H1 (cell line): ENCODE data around the gene NARS2. TPM values are rescaled to one million over a fixed set of nuclear protein-coding genes. Genes with fewer than 3 reads are reported as not detected.

Experiments used
- ATF2 ChIP-seq: IDR thresholded peaks from 2 replicates; pipeline ENCODE4 v1.6.1; 2012; ENCODE audit warnings: low read length, inconsistent platforms
- BACH1 ChIP-seq: IDR thresholded peaks from 2 replicates; pipeline ENCODE4 v1.6.1; 2012; ENCODE audit warnings: low read length, improper control_type of control experiment
- CHD2 ChIP-seq: IDR thresholded peaks from 2 replicates; pipeline ENCODE4 v1.6.1; 2012; ENCODE audit warnings: low read length, improper control_type of control experiment
- E2F6 ChIP-seq: IDR thresholded peaks from 2 replicates; pipeline ENCODE4 v1.6.1; 2012; ENCODE audit warnings: inconsistent platforms
- EP300 ChIP-seq, 2 experiments: IDR thresholded peaks; 1 replicate in 1 of 2; 2 replicates in 1 of 2; pipeline ENCODE4 v1.6.1; 2011 to 2012; ENCODE audit warnings: low read depth in 2 of 2, low read length in 2 of 2, mild to moderate bottlenecking in 2 of 2, borderline replicate concordance in 1 of 2, inconsistent platforms in 1 of 2, moderate library complexity in 1 of 2
- EZH2 ChIP-seq: fragments of 200-600 bp; sonication (generic); IDR thresholded peaks from 2 replicates; pipeline ENCODE4 v1.7.1; 2012; ENCODE audit warnings: low read depth, mild to moderate bottlenecking, moderate library complexity, low read length, inconsistent platforms; ENCODE audit not compliant: severe bottlenecking
- FOSL1 ChIP-seq: IDR thresholded peaks from 2 replicates; pipeline ENCODE4 v1.6.1; 2011; ENCODE audit warnings: mild to moderate bottlenecking, low read depth, low read length, moderate library complexity; ENCODE audit not compliant: insufficient read depth
- GTF2F1 ChIP-seq: IDR thresholded peaks from 2 replicates; pipeline ENCODE4 v1.6.1; 2012; ENCODE audit warnings: low read depth, low read length, improper control_type of control experiment, borderline replicate concordance
- HDAC6 ChIP-seq: IDR thresholded peaks from one replicate; pipeline ENCODE4 v1.7.1; 2012; ENCODE audit warnings: low read depth, mild to moderate bottlenecking, inconsistent platforms, low read length, moderate library complexity
- JUN ChIP-seq: IDR thresholded peaks from 2 replicates; pipeline ENCODE4 v1.6.1; 2011; ENCODE audit warnings: low read depth, mild to moderate bottlenecking, improper control_type of control experiment, low read length
- JUND ChIP-seq: IDR thresholded peaks from 2 replicates; pipeline ENCODE4 v1.6.1; 2011; ENCODE audit warnings: mild to moderate bottlenecking, improper control_type of control experiment, low read length
- KDM1A ChIP-seq: fragments of 200-600, 300-600 bp; sonication (generic); IDR thresholded peaks from 2 replicates; pipeline ENCODE4 v1.7.1; 2016; ENCODE audit warnings: mild to moderate bottlenecking, low read length, borderline replicate concordance
- KDM5A ChIP-seq: fragments of 200-600 bp; IDR thresholded peaks from 2 replicates; pipeline ENCODE4 v1.7.1; 2012; ENCODE audit warnings: mild to moderate bottlenecking, low read length, inconsistent platforms, mixed read lengths
- NANOG ChIP-seq: IDR thresholded peaks from 2 replicates; pipeline ENCODE4 v1.6.1; 2011; ENCODE audit warnings: low read length, low read depth, mild to moderate bottlenecking, inconsistent platforms; ENCODE audit not compliant: insufficient read depth, poor library complexity, severe bottlenecking
- NRF1 ChIP-seq: IDR thresholded peaks from 2 replicates; pipeline ENCODE4 v1.6.1; 2011; ENCODE audit warnings: mild to moderate bottlenecking, low read depth, low read length, improper control_type of control experiment
- PHF8 ChIP-seq: fragments of 200-600 bp; sonication (generic); conservative IDR thresholded peaks from 2 replicates; pipeline ENCODE4 v1.7.1; 2012; ENCODE audit warnings: low read depth, mild to moderate bottlenecking, inconsistent platforms, low read length, moderate library complexity
- POLR2A ChIP-seq, 2 experiments: IDR thresholded peaks; 1 replicate in 1 of 2; 2 replicates in 1 of 2; pipeline ENCODE4 v1.6.1; 2011; ENCODE audit warnings: low read depth in 2 of 2, low read length in 2 of 2, mild to moderate bottlenecking in 2 of 2; ENCODE audit errors: control extremely low read depth in 1 of 2
- POLR2AphosphoS5 ChIP-seq: IDR thresholded peaks from 2 replicates; pipeline ENCODE4 v1.6.1; 2011; ENCODE audit warnings: low read depth, low read length
- RXRA ChIP-seq: IDR thresholded peaks from 2 replicates; pipeline ENCODE4 v1.6.1; 2011; ENCODE audit warnings: low read depth, mild to moderate bottlenecking, low read length, moderate library complexity; ENCODE audit not compliant: insufficient read depth
- SIRT6 ChIP-seq: IDR thresholded peaks from one replicate; pipeline ENCODE4 v1.7.1; 2012; ENCODE audit warnings: low read length, inconsistent platforms
- SP1 ChIP-seq: IDR thresholded peaks from 2 replicates; pipeline ENCODE4 v1.6.1; 2011; ENCODE audit warnings: low read depth, low read length
- SP2 ChIP-seq: IDR thresholded peaks from 2 replicates; pipeline ENCODE4 v1.6.1; 2012; ENCODE audit warnings: mild to moderate bottlenecking, low read length, inconsistent platforms
- TEAD4 ChIP-seq: IDR thresholded peaks from 2 replicates; pipeline ENCODE4 v1.6.1; 2012; ENCODE audit warnings: low read depth, low read length, inconsistent platforms, mixed read lengths
- polyA plus RNA-seq, 7 experiments: library from polyadenylated mRNA; depleted of rRNA in 3 of 7; stranded (reverse) in 5 of 7; unstranded in 2 of 7; fragments of >200 nt in 5 of 7; fragments of 200-250 nt in 2 of 7; gene quantifications; 1 replicate in 5 of 7; 2 replicates in 1 of 7; 4 replicates in 1 of 7; pipeline versions ENCODE4 v1.2.1 to v1.2.3, GENCODE V29; 2011 to 2013; ENCODE audit warnings: missing spikeins in 2 of 7, mixed read lengths in 2 of 7
- total RNA-seq: library from RNA; stranded (reverse); fragmentation: NEBNext Ultra II Directional; extraction: Animal tissue kit (Norgen Biotek cat#: 25700); gene quantifications from 2 replicates; pipeline ENCODE4 v1.2.1, GENCODE V29; 2021

The NARS2 gene
- total and polyA plus RNA-seq, 2 of the 8 experiments (the other 6 are each of a cell fraction or from before 2014, with no cell fraction given): 26.2 to 51.6 TPM

GRCh38 chr11:78417888-78418583 is 156.6 kb downstream of the NARS2 start (continued):
- TF ChIP-seq E2F6 (no peak; the same call in none of the 2 replicates), NANOG (peak; percentile 11), FOSL1 (no peak), PHF8 (peak; percentile 72), HDAC6 (no peak), EZH2 (no peak), ATF2 (no peak), CHD2 (no peak), TEAD4 (no peak), POLR2AphosphoS5 (no peak), SP2 (no peak), KDM1A (no peak), SP1 (0 out of 2 replicates have a peak, but pooled peaks have one; percentile 27), POLR2A (IDR thresholded peaks at IDR 0.05; ENCODE audit: control extremely low read depth in 1 of 2, low read depth in 2 of 2, low read length in 2 of 2) (peak in 1 of 2 experiments; percentile 71; a peak in 2 of 3 replicates), NRF1 (no peak), JUN (no peak), BACH1 (peak; percentile 20; the same call in 1 of the 2 replicates), JUND (no peak), GTF2F1 (no peak; the same call in 1 of the 2 replicates), RXRA (no peak), KDM5A (no peak), EP300 (IDR thresholded peaks at IDR 0.05; ENCODE audit: borderline replicate concordance in 1 of 2, low read depth in 2 of 2, low read length in 2 of 2) (no peak), SIRT6 (no peak)
